Measurements from ENCODE around the gene NR6A1.
A peak's percentile ranks its signal among the peaks of the same experiment; 100 is the strongest.
"Not testable (repeated sequence)": the region's sequence is repeated elsewhere in the genome, so short reads cannot be mapped to it uniquely, and the experiment has no call there.

NR6A1 gene

GRCh38 chr9:124621371-124622328 lies 149.5 kb downstream of the NR6A1 start:
- DNase-seq (ENCODE audit: low read depth in 1 of 2, low spot score in 1 of 2), result no peak

GRCh38 chr9:124618476-124618875 lies 152.6 kb downstream of the NR6A1 start:
- DNase-seq (ENCODE audit: low read depth in 1 of 2, low spot score in 1 of 2), result no peak

GRCh38 chr9:124617477-124618141 lies 153.5 kb downstream of the NR6A1 start:
- peak; percentile 26 to 53 for DNase-seq (ENCODE audit: low read depth in 1 of 2, low spot score in 1 of 2)

DNA sequence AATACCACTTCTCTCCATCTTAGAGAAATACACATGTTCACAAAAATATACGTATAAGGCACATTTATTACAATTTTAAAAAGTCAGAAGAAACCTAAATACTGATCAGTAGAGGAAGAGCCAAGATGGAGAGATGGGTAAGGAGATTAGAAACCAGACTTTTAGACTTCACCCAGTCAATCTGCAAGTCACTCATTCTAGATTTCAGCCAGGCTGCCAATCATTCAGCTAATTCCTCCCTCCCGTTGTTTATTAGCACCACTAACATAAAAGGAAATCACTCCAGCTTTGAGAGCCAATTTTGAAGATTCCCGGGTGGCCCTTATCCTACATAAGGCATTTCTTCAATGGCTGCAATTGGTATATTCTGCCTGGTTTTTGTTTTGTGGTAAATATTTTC lies 154.2 kb downstream of the NR6A1 start:
- no peak for DNase-seq (ENCODE audit: low read depth in 1 of 2, low spot score in 1 of 2)

DNA sequence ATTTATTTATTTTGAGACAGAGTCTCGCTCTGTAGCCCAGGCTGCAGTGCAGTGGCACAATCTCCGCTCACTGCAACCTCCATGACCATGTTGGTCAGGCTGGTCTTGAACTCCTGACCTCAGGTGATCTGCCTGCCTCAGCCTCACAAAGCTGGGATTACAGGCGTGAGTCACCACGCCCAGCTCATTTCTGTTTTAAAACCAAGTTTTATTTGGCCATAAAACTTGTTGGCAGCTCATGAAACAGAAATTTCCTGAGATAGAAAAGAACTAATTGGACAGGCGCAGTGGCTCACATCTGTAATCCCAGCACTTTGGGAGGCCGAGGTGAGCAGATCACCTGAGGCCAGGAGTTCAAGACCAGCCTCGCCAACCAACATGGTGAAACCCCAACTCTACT lies 155.3 kb downstream of the NR6A1 start:
- not testable (repeated sequence) for DNase-seq (ENCODE audit: low read depth in 1 of 2, low spot score in 1 of 2)

DNA sequence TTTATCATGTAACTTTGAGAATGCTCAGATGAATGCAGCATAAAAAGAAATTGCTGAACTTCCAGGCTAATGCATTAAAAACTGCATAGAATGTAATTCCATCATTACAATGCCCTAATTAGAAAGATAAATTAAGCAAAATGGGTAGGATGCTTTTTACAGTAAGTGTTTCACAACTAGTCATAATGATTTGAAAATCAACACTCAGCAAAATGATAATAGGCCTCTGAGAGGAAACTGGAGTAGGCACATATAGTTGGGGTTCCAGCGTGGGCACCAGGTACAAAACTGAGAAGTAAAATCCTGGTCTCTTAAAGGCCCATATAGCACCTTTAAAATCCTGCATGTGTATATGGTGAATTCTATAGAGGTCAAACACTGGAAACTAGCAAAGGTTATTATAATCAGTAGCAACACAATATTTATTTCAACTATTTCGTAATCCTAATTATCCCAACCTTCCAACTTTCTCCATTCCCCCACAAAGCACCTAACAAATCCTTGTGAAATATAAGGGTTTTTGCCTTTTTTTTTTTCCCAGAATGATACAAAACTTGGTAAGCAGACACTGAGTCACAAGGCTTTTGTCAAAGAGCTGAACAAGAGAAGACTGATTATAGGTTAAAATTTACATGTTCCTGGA lies 155.9 kb downstream of the NR6A1 start:
- no peak for DNase-seq (ENCODE audit: low read depth in 1 of 2, low spot score in 1 of 2)

DNA sequence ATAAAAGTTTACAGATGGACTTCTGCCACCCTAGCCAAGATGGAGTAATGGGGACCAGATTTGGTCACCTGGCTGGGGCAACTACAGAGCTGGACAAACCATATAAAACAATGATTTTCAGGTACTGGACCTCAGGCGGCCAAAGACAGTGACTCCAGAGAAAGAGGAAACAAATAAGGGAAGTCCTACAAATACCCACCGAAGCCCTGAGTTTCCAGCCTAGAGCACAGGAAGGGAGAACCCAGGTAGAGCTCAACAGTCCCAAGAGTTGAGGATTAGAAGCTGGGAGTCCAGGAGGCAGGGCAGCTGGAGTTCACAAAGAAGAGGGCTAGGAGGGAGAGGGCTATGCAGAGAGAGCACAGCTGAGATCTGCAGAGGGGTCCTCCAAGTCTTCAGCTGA lies 157.3 kb downstream of the NR6A1 start:
- no peak for DNase-seq (ENCODE audit: low read depth in 1 of 2, low spot score in 1 of 2)

GRCh38 chr9:124611106-124611505 lies 160.0 kb downstream of the NR6A1 start:
- DNase-seq (ENCODE audit: low read depth in 1 of 2, low spot score in 1 of 2), result no peak

- DNase-seq (ENCODE audit: low read depth in 1 of 2, low spot score in 1 of 2), result no peak
Observed at GRCh38 chr9:124606027-124606426, 165.1 kb downstream of the NR6A1 start.

- no peak for DNase-seq (ENCODE audit: low read depth in 1 of 2, low spot score in 1 of 2)
Observed at GRCh38 chr9:124605258-124605657, 165.9 kb downstream of the NR6A1 start.

DNA sequence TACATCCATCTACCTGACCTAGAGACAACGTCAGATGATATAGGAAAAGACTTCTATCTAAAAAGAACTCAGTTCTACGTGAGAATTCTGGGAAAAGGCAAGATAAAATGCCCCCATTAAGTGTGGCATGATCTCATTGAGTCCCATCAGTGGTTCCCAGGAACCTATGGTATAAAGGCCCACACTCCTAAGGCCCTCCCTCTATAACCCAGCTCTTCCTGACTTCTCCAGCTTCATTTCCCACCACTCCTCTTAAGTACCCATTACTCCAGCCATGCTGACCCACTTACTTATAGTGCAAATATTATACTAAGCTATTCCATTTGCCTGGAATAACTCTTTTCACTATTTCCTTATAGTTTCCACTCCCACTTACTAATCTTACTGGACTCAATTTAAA lies 168.5 kb downstream of the NR6A1 start:
- DNase-seq (ENCODE audit: low read depth in 1 of 2, low spot score in 1 of 2), result no peak

- DNase-seq (ENCODE audit: low read depth in 1 of 2, low spot score in 1 of 2), result no peak
Observed at GRCh38 chr9:124602204-124602603, 168.9 kb downstream of the NR6A1 start.

DNA sequence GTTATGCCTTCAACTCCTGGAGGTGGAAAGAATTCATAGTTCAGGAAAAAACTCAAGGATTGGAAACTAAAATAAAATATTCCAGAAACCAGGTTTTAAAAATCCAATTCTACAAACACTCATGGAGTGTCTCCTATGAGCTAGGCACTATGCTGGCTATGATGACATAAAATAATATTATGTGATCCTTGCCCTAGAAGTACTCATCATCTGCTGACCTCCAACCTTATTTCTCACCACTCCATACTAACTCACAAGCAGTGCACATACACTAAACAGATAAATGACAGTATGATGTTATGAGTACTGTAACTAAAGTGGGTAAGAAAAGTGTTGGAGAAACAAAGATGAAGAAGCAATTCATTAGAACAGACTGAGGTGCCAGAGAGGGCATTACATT lies 170.7 kb downstream of the NR6A1 start:
- no peak for DNase-seq (ENCODE audit: low read depth in 1 of 2, low spot score in 1 of 2)

- no peak for DNase-seq (ENCODE audit: low read depth in 1 of 2, low spot score in 1 of 2)
Observed at GRCh38 chr9:124599121-124599795, 171.9 kb downstream of the NR6A1 start.

- no peak for DNase-seq (ENCODE audit: low read depth in 1 of 2, low spot score in 1 of 2)
Observed at GRCh38 chr9:124598048-124598447, 173.1 kb downstream of the NR6A1 start.

DNA sequence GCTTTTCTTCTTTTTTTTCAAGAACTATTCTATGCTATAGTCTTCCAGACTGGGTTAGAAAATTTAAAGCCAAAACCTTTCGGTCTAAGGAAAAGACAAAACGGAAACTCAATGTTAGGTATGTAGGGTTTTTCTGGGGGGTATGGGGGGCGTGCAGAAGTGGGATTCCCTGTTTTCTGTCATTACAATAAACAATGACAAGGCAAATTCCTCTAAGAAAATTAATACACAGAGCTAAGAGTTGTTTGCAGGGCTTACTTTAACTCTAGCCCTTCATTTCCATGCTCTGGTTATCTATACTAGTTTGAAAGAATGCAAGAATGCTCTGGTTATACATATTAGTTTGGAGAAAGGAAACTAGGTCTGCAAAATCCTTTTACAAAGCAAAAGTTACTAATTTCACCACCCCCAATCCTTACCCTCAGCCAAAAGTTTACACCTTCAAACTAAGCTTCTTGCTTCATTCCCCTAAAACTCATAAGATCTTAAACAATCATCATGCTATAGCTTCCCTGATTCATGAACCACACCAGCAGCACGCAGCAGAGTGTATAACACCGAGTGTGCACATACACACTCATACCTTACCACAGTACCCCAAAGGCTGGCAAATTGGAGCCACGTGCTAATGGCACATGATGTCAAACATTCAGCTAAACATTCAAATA lies 174.8 kb downstream of the NR6A1 start:
- no peak for DNase-seq (ENCODE audit: low read depth in 1 of 2, low spot score in 1 of 2)

GRCh38 chr9:124595743-124596142 lies 175.4 kb downstream of the NR6A1 start:
- no peak for DNase-seq (ENCODE audit: low read depth in 1 of 2, low spot score in 1 of 2)

GRCh38 chr9:124594673-124595072 lies 176.4 kb downstream of the NR6A1 start:
- DNase-seq (ENCODE audit: low read depth in 1 of 2, low spot score in 1 of 2), result no peak

GRCh38 chr9:124594225-124594624 lies 176.9 kb downstream of the NR6A1 start:
- no peak for DNase-seq (ENCODE audit: low read depth in 1 of 2, low spot score in 1 of 2)

DNA sequence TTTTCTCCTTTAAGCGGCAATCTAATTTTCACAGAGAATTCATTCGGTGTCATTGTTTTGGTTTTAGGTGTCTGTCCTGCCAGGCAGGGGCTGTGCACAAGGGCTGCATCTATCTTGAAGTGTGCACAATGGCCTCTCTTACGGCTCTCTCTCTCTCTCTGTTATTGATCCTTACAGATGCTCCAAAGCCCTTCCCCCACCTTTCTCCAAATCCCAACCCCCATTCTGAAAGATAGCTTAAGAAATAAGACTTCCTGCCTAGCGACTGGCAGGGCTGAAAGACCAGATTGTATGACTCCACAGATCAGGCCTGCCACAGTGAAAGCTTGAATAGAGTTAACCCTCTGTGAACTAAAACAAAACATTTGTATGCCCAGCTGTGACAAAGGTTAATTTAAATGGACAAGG lies 177.5 kb downstream of the NR6A1 start:
- DNase-seq (ENCODE audit: low read depth in 1 of 2, low spot score in 1 of 2), result no peak

DNA sequence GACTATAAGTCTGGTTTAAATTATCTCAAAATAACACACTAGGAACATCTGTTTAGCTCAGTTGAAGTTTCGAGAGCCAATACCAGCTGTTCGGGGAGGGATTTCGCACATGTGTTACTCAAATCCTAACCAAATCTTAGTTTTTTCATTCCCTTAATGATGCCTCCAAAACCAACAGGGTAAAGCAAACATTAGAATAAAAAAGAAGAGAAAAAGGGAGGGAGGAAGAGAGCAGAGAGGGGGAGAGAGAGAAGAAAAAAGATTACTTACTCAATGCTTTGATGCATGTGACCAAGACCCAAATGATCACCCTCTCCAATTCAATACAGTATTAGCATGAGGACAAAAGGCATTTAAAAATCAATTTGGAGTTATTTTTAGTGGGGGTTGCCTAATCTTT lies 177.9 kb downstream of the NR6A1 start:
- no peak for DNase-seq (ENCODE audit: low read depth in 1 of 2, low spot score in 1 of 2)

Data from stimulated activated CD4-positive, alpha-beta T cell treated with anti-CD3 and anti-CD28 coated beads, Interleukin-15, amount 100 ng/mL, for 1 hour (primary cell).